ENCODE results near the gene STAC2. TPM values are rescaled to one million over a fixed set of nuclear protein-coding genes. Genes with fewer than 3 reads are reported as not detected.
A peak's percentile ranks its signal among the peaks of the same experiment; 100 is the strongest.

STAC2 gene
- total RNA-seq = 0.30 TPM
- long read RNA-seq, partial matches to known transcripts = 0 of 1 reads
- long read RNA-seq, other reads (novel, unspliced or antisense) = 1 of 1 reads

DNA sequence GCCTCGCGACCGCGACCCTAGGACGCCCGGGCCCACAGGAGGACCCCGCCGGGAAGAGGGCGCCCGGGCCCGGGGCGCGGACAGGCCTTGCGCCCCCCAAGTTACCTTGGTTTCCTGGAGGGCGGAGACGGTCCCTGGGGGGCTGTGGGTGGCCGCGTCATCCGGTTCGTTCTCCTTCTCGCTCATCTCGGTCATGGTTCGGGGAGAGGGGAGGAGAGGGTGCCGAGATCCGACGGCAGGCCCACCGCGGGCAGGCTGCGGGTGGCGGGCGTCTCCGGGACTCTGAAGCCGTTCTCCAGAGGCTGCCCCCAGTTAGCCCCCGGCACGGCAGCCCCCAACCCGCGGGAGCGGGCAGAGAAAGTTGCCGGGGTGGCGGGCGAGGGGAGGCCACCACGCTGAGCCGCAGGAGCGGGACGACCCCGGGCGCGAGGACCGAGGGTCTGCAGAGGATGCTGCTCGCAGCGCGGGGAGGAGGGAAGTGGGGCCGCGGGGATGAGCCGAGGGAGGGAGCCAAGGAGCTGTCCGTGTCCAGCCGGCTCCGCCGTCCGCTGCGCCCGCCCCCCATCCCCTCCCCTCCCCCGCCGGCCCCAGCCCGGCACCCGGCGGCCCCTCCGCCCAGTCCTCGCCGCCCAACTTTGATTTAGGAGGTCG lies at the start of gene STAC2:
TSS of gene STAC2 (minus strand) at position 638 of the 651 bp plus-strand sequence. CDS start at position 195, 443 bp downstream.
- no peaks in the 10 kb centered on the region for H3K36me3 ChIP-seq
- H3K27me3 ChIP-seq (ENCODE audit: low read depth) = peaks cover 73% of the 10 kb centered on the region
- peaks cover 18% of the 10 kb centered on the region for H3K4me1 ChIP-seq
- intact Hi-C loops (cut with DNase I) = no loop called here
- no peaks in the 10 kb centered on the region for H3K9me3 ChIP-seq
- DNase-seq (no peak), ATAC-seq (peak in 1 of 2 donors; percentile 20)
- no peak within 1 kb of the TSS for H3K27ac ChIP-seq
- peak within 1 kb of the TSS; percentile 43 for H3K4me3 ChIP-seq
- no peak for TF ChIP-seq CTCF (IDR thresholded peaks at IDR 0.05)

DNA sequence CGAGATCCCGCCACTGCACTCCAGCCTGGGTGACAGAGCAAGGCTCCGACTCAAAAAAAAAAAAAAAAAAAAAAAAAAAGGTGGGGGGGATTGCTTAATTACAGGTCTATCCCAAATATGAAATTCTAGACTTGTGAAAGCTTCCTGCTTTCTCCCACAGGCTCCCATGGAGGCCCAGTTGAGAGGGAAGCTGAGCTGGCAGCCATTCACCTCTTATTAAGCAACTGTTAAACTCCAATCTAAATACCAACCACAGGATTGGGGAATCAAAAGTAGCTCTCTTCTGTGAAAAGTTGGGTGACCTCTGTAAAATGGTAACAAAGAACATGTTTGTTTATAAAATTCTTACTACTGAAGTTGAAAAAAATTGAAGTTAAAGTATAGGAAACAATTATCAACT lies 45.8 kb upstream of the STAC2 start:
- TF ChIP-seq CTCF (IDR thresholded peaks at IDR 0.05) = no peak
- H3K27me3 ChIP-seq (ENCODE audit: low read depth) = no peaks in the 10 kb centered on the region
- no peaks in the 10 kb centered on the region for H3K4me1 ChIP-seq
- ATAC-seq (peak in 1 of 2 donors; percentile 41), DNase-seq (no peak)
- H3K4me3 ChIP-seq = no peak overlapping the region
- H3K36me3 ChIP-seq = peaks cover 83% of the 10 kb centered on the region
- intact Hi-C loops (cut with DNase I) = no loop called here
- no peak overlapping the region for H3K27ac ChIP-seq
- no peaks in the 10 kb centered on the region for H3K9me3 ChIP-seq

- Histone ChIP-seq H3K27ac (no peak overlapping the region), H3K9me3 (no peaks in the 10 kb centered on the region), H3K4me3 (no peak overlapping the region), H3K27me3 (ENCODE audit: low read depth) (no peaks in the 10 kb centered on the region), H3K36me3 (peaks cover 86% of the 10 kb centered on the region), H3K4me1 (no peaks in the 10 kb centered on the region)
- intact Hi-C loops (cut with DNase I) = no loop called here
- DNase-seq (no peak), ATAC-seq (no peak)
- TF ChIP-seq CTCF (IDR thresholded peaks at IDR 0.05) = peak; percentile 26
Measured at GRCh38 chr17:39270923-39271322, 45.2 kb upstream of the STAC2 start.

- Histone ChIP-seq H3K9me3 (no peaks in the 10 kb centered on the region), H3K4me1 (no peaks in the 10 kb centered on the region), H3K4me3 (no peak overlapping the region), H3K27me3 (ENCODE audit: low read depth) (no peaks in the 10 kb centered on the region), H3K27ac (no peak overlapping the region), H3K36me3 (peaks cover 95% of the 10 kb centered on the region)
- DNase-seq (no peak), ATAC-seq (no peak)
- TF ChIP-seq CTCF (IDR thresholded peaks at IDR 0.05) = no peak
- intact Hi-C loops (cut with DNase I) = no loop called here
Measured at GRCh38 chr17:39264119-39264518, 38.4 kb upstream of the STAC2 start.

DNA sequence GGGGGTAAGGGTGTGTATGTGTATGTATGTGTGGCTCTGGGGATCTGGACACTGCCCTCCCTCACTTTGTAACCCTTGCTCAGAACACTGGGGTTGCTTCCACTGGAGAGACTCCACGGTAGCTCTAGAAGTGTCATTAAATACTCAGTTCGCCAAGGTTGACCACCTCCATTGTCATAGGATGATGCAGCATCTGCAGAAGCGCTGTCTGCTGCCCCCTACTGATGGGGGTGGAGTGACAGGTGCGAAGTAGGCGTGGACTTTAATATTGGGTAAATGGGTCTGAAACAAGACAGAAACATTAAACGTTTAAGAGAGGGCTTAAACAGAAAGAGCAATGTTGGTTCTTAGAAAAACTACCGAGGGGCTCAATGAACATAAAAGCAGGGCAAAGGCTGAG lies 35.5 kb upstream of the STAC2 start:
- Histone ChIP-seq H3K9me3 (no peaks in the 10 kb centered on the region), H3K27me3 (ENCODE audit: low read depth) (no peaks in the 10 kb centered on the region), H3K4me1 (no peaks in the 10 kb centered on the region), H3K4me3 (no peak overlapping the region), H3K36me3 (peaks cover 95% of the 10 kb centered on the region), H3K27ac (no peak overlapping the region)
- DNase-seq (no peak), ATAC-seq (no peak)
- peak; percentile 28 for TF ChIP-seq CTCF (IDR thresholded peaks at IDR 0.05)
- intact Hi-C loops (cut with DNase I) = no loop called here

All from lower lobe of right lung (tissue), 2 donors.